HG03196 (cell line): ENCODE measurements around the gene CPED1.
"Not testable (repeated sequence)": the region's sequence is repeated elsewhere in the genome, so short reads cannot be mapped to it uniquely, and the experiment has no call there.

Experiments
- ATAC-seq: cut with Tn5 transposase; IDR thresholded peaks from one replicate; pipeline ENCODE4 v1.9.1; 2021; ENCODE audit not compliant: unreplicated experiment

Gene CPED1

DNA sequence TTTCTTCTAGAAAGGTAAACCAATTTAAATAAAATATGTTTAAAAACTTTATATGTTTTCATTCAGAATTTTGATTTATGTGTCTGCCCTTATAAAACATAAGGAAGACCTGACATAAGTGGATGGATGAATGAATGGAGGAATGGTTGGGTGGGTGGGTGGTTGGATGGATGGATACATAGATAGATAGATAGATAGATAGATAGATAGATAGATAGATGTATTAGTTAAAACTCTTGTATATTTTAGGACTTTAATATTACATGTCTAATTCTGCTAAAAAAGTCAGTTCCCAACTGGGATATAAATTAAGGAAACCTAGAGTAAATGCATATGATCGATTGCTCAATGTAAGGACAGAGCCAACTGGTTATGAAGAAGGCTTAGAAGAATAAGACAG, 184.0 kb downstream of the CPED1 start:
- no peak for ATAC-seq

- ATAC-seq: no peak
Measured at GRCh38 chr7:121175826-121176225, 187.3 kb downstream of the CPED1 start.

DNA sequence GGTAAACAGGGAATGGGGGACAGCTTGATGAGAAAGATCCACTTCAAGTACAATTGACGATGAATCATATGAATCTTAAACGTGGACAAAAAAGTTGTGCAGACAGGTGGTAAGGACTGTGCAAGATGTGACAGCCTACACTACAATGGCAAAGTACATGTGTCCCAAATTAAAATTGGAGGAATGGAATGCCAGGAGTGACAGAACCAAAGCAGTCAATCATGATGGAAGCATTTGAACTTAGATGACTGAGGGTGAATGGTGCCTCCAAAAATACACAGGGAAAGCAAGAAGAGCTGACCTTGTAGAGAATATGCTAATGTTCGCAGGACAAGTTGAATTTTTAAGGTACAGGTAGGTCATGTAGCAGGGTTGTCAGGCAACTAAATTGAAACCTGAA, 189.9 kb downstream of the CPED1 start:
- ATAC-seq: no peak

GRCh38 chr7:121178869-121179497, 190.5 kb downstream of the CPED1 start:
- peak; percentile 48 for ATAC-seq

- peak; percentile 95 for ATAC-seq
Measured at GRCh38 chr7:121180436-121181063, 192.0 kb downstream of the CPED1 start.

GRCh38 chr7:121181357-121181756, 192.8 kb downstream of the CPED1 start:
- ATAC-seq: no peak

GRCh38 chr7:121182281-121182680, 193.8 kb downstream of the CPED1 start:
- ATAC-seq: no peak

DNA sequence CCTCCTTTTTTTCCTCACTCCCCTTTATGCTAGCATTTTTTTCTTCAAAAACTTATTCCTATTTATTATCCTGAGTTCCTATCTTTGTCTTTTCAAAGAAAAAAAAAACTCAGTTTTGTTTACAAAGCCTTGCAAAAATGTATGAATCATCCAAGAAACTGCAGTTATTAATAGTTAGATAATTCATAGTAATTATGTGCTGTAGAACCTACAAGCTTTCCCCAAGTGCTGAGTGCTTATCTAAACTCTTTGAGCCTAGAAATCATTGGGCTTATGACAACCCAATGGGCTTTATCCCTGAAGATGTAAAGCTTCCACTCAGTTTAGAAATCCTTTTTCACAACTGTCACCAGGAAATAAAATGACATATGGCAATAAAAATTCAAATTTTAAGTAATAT, 194.4 kb downstream of the CPED1 start:
- ATAC-seq: no peak

DNA sequence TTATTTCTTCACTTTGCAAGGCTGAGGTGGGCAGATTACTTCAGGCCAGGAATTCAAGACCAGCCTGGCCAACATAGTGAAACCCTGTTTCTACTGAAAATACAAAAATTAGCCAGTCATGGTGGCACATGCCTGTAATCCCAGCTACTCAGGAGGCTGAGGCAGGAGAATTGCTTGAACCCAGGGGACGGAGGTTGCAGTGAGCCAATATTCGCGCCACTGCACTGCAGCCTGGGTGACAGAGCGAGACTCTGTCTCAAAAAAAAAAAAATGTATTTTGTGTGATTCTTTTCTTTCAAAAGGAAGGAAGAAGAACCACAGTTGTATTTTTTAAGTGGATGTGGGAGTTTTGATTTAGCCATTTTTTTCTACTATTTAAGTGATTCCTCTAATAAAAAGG, 195.4 kb downstream of the CPED1 start:
- not testable (repeated sequence) for ATAC-seq

- no peak for ATAC-seq
Measured at GRCh38 chr7:121186746-121187145, 198.2 kb downstream of the CPED1 start.

DNA sequence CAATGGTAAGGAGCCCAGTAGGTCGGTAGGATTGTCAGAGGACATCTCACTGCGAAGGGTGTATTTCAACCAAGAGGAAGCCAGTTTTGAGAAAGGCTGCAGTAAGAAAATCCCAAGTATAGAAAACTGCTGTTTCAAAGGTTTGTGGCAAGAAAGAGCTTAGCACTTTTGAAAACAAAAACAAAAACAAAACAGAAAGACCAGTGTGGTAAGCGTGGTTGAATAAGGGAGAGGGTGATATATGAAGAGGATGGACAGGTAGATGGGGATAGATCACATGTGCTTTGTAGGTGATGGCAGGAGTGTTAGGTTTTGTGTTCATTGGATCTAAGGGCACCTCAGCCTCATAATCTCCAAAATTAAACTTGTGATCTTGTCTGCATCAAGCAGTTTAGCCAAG, 198.7 kb downstream of the CPED1 start:
- ATAC-seq: peak; percentile 77

DNA sequence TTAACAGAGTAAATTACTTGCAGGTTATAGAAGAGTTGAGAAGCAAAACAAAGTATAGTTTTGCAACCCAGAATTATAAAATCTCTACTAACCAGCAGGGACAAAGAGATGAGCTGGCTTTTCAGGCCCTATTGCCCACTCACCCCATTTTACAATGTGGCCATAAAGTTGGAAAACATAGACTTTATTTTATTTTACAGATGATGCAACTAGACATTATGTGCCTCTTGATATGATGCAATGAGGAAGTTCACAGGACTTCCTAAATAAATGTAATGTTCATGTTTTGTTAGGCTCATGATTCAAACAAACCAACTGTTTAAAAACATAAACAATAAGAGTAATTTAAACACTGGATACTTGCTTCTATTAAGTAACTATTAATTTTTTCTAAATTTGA, 199.2 kb downstream of the CPED1 start:
- ATAC-seq: no peak

- no peak for ATAC-seq
Measured at GRCh38 chr7:121192834-121193233, 204.3 kb downstream of the CPED1 start.

- no peak for ATAC-seq
Measured at GRCh38 chr7:121195010-121195409, 206.5 kb downstream of the CPED1 start.

- ATAC-seq: no peak
Measured at GRCh38 chr7:121195874-121196273, 207.4 kb downstream of the CPED1 start.

- no peak for ATAC-seq
Measured at GRCh38 chr7:121196286-121196685, 207.8 kb downstream of the CPED1 start.

- no peak for ATAC-seq
Measured at GRCh38 chr7:121197455-121197854, 208.9 kb downstream of the CPED1 start.

GRCh38 chr7:121198502-121198901, 210.0 kb downstream of the CPED1 start:
- ATAC-seq: no peak

DNA sequence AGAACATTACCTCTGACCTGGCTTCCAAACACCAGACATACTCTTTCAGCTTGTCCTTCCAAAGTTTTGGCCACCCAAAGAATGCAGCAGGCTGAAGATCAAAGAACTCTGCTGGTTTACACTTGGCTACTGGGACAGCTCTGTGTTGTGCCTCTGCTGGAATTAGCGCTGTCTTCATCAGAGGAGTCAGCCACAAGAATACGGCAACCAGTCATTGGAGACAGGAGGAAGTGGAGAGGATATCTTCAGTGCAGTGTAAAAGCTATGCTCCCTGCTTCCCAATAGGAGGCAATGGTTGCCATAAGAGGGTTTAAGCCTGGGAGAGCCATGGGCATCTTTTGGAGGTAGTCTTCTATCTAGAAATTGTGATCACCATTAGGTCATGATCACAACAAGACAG, 213.6 kb downstream of the CPED1 start:
- ATAC-seq: no peak

- ATAC-seq: no peak
Measured at GRCh38 chr7:121202834-121203233, 214.3 kb downstream of the CPED1 start.

DNA sequence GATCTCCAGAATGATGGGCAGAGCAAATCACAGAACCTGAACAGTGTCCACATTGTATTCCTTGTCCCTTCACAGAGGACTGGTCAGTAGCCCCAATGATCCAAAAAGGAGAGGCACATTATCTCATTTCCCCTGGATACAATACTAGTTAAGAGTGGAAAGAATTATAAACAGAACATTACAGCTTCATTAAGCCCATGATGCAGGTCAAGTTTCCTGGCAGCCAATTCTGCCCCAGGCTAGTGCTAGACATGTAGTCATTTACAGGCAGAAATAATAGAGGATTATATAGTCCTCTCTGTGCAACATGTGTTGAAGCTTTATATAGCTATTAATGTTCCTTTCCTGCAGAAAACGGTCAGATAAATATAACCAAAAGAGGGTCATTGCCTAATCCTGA, 216.0 kb downstream of the CPED1 start:
- ATAC-seq: no peak

DNA sequence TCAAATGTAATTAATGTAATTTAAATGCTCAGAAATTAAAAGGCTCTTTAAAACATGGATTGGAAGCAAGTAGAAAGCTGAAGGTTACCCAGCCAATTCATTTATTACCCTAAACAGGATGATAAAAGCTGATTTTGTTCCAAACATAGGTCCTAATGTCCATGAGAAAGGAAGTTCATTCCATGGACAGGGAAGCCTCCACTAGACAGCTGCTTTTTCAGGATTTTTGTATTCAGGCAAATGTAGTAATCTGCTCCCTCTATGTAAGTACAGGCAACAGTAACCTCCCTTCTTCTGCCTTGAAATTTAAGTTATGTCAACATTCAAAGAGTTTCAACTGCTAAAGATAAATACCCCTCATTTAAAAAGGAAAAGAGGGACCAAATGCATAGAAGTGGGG, 217.3 kb downstream of the CPED1 start:
- no peak for ATAC-seq

DNA sequence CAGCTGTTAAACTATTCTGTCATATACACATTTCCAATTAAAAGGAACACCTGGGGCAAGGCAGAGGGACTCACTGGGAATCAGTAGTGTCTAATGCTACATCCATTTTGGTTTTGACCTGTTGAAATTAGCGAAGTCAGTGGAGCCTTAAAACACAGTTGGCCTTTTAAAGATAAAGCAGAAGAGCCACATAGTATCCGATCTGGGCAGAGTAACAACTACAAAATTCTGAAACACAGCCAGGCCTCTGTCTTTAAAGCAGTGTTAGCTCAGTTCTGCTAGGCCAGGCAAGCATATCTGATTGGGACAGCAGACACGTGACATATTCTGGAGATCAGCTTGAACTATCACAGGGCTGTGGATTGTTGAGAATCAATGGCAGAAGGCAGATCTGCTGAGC, 222.7 kb downstream of the CPED1 start:
- ATAC-seq: no peak
